GM23338 (cell line): Measurements from ENCODE around the gene SLC39A11. TPM values are rescaled to one million over a fixed set of nuclear protein-coding genes. Genes with fewer than 3 reads are reported as not detected.

Source experiments
- ATAC-seq: fragments of 200-7000 bp; cut with Tn5 transposase; 3 replicates; pipeline ENCODE4 v1.9.1; 2020
- DNase-seq: peaks from one replicate; pipeline ENCODE4 v3.0.0-alpha.2; 2015; ENCODE audit warnings: low spot score
- H2AFZ ChIP-seq: fragments of 200-600 bp; sonication (generic); 2 replicates; pipeline ENCODE4 v1.8.0; 2016; ENCODE audit warnings: antibody characterized with exemption, mild to moderate bottlenecking, moderate library complexity
- H3F3A ChIP-seq: fragments of 200-600 bp; sonication (generic); replicated peaks from 2 replicates; pipeline ENCODE4 v1.8.0; 2017; ENCODE audit warnings: antibody characterized with exemption, mixed run types, low read depth
- H3K27ac ChIP-seq: fragments of 200-600 bp; sonication (generic); 2 replicates; pipeline ENCODE4 v1.6.1; 2016; ENCODE audit warnings: low read depth
- H3K27me3 ChIP-seq: fragments of 200-600 bp; sonication (generic); 2 replicates; pipeline ENCODE4 v1.8.0; 2016; ENCODE audit warnings: mild to moderate bottlenecking, mixed run types, moderate library complexity; ENCODE audit not compliant: insufficient read depth
- H3K36me3 ChIP-seq: fragments of 200-600 bp; sonication (generic); 2 replicates; pipeline ENCODE4 v1.8.0; 2016; ENCODE audit warnings: mild to moderate bottlenecking; ENCODE audit not compliant: insufficient read depth
- H3K4me1 ChIP-seq: fragments of 200-600 bp; sonication (generic); 2 replicates; pipeline ENCODE4 v1.8.0; 2016; ENCODE audit warnings: mild to moderate bottlenecking, moderate library complexity; ENCODE audit not compliant: insufficient read depth
- H3K4me2 ChIP-seq: fragments of 200-600 bp; sonication (generic); 2 replicates; pipeline ENCODE4 v1.7.1; 2017; ENCODE audit warnings: mixed run types
- H3K4me3 ChIP-seq: fragments of 200-600 bp; sonication (generic); 2 replicates; pipeline ENCODE4 v1.6.1; 2016; ENCODE audit warnings: mixed run types
- H3K79me2 ChIP-seq: fragments of 200-600 bp; sonication (generic); replicated peaks from 2 replicates; pipeline ENCODE4 v1.8.0; 2017; ENCODE audit warnings: mild to moderate bottlenecking; ENCODE audit not compliant: insufficient read depth
- H3K9me2 ChIP-seq: fragments of 200-600 bp; sonication (generic); 2 replicates; pipeline ENCODE4 v1.8.0; 2017; ENCODE audit not compliant: insufficient read depth
- H4K20me1 ChIP-seq: fragments of 200-600 bp; sonication (generic); replicated peaks from 2 replicates; pipeline ENCODE4 v1.8.0; 2017; ENCODE audit warnings: mild to moderate bottlenecking; ENCODE audit not compliant: insufficient read depth
- H3K27ac Mint-ChIP-seq: 2 replicates; pipeline ENCODE4 v1.8.0; 2020; ENCODE audit warnings: inconsistent platforms, mild to moderate bottlenecking, moderate library complexity, mixed read lengths
- H3K27me3 Mint-ChIP-seq: 3 replicates; pipeline ENCODE4 v1.8.0; 2022; ENCODE audit warnings: low read depth, mild to moderate bottlenecking, moderate library complexity, mixed read lengths, inconsistent platforms; ENCODE audit not compliant: insufficient read depth, poor library complexity
- H3K36me3 Mint-ChIP-seq: 3 replicates; pipeline ENCODE4 v1.8.0; 2021; ENCODE audit warnings: low read depth, mild to moderate bottlenecking, inconsistent platforms, moderate library complexity, mixed read lengths
- H3K4me1 Mint-ChIP-seq: 3 replicates; pipeline ENCODE4 v1.8.0; 2020; ENCODE audit warnings: mild to moderate bottlenecking, inconsistent platforms, mixed read lengths
- H3K4me3 Mint-ChIP-seq: 3 replicates; pipeline ENCODE4 v1.8.0; 2021; ENCODE audit warnings: moderate library complexity, mild to moderate bottlenecking, inconsistent platforms, mixed read lengths
- H3K9me3 Mint-ChIP-seq: 3 replicates; pipeline ENCODE4 v1.8.0; 2020; ENCODE audit warnings: moderate library complexity, mild to moderate bottlenecking, inconsistent platforms, mixed read lengths
- CREB1 ChIP-seq: fragments of 250-450 bp; sonication (Bioruptor Pico); IDR thresholded peaks from 2 replicates; pipeline ENCODE4 v1.5.0; 2020; ENCODE audit warnings: low read depth, mild to moderate bottlenecking, moderate library complexity
- EZH2 ChIP-seq: fragments of 200-600 bp; sonication (generic); IDR thresholded peaks from one replicate; pipeline ENCODE4 v1.8.0; 2017; ENCODE audit warnings: antibody characterized with exemption, mild to moderate bottlenecking, low read depth; ENCODE audit not compliant: unreplicated experiment
- EZH2phosphoT487 ChIP-seq: fragments of 200-600 bp; sonication (generic); IDR thresholded peaks from one replicate; pipeline ENCODE4 v1.8.1; 2018; ENCODE audit warnings: antibody characterized with exemption; ENCODE audit not compliant: unreplicated experiment
- JUNB ChIP-seq: IDR thresholded peaks from one replicate; pipeline ENCODE4 v1.6.1; 2016; ENCODE audit warnings: antibody characterized with exemption; ENCODE audit not compliant: unreplicated experiment
- NANOG ChIP-seq: IDR thresholded peaks from 2 replicates; pipeline ENCODE4 v1.6.1; 2016; ENCODE audit warnings: antibody characterized with exemption, borderline replicate concordance
- POLR2AphosphoS5 ChIP-seq: IDR thresholded peaks from 2 replicates; pipeline ENCODE4 v1.6.1; 2016; ENCODE audit warnings: antibody characterized with exemption, low read depth
- STAT1 ChIP-seq: IDR thresholded peaks from one replicate; pipeline ENCODE4 v1.6.1; 2016; ENCODE audit warnings: antibody characterized with exemption; ENCODE audit not compliant: unreplicated experiment
- ZNF114 ChIP-seq: fragments of 250-450 bp; sonication (Bioruptor Pico); IDR thresholded peaks from 2 replicates; pipeline ENCODE4 v1.5.0; 2020; ENCODE audit warnings: mild to moderate bottlenecking, moderate library complexity
- ZNF331 ChIP-seq: fragments of 250-450 bp; sonication (Bioruptor Pico); IDR thresholded peaks from 2 replicates; pipeline ENCODE4 v1.5.0; 2020; ENCODE audit warnings: low read depth, mild to moderate bottlenecking, moderate library complexity
- ZNF462 ChIP-seq: fragments of 250-450 bp; sonication (Bioruptor Pico); IDR thresholded peaks from 2 replicates; pipeline ENCODE4 v1.5.0; 2020; ENCODE audit warnings: mild to moderate bottlenecking, moderate library complexity
- polyA plus RNA-seq: library from polyadenylated mRNA; unstranded; fragments of >200 nt; fragmentation: Nextera tagmentation; extraction: Ambion mirVana; gene quantifications from 2 replicates; pipeline ENCODE4 v1.2.1, GENCODE V29; 2016
- total RNA-seq: library from RNA; depleted of rRNA; stranded (reverse); fragments of >200 nt; shearing (Covaris generic); gene quantifications from 2 replicates; pipeline ENCODE4 v1.2.3, GENCODE V29; 2014
- TF ChIP-seq, protein P1 (sequence below): IDR thresholded peaks from 2 replicates; pipeline ENCODE4 v1.6.1; 2016; ENCODE audit warnings: antibody characterized with exemption
- TF ChIP-seq, protein P2 (sequence below): IDR thresholded peaks from one replicate; pipeline ENCODE4 v1.6.1; 2018; ENCODE audit warnings: antibody characterized with exemption; ENCODE audit not compliant: unreplicated experiment
- TF ChIP-seq, protein P3 (sequence below), 2 experiments: fragments of 200-600 bp in 1 of 2; sonication (generic) in 1 of 2; conservative IDR thresholded peaks; 2 replicates each; pipeline versions ENCODE4 v1.5.1 to v1.6.1; 2016 to 2017; ENCODE audit warnings: antibody characterized with exemption in 2 of 2, low read depth in 2 of 2, mild to moderate bottlenecking in 2 of 2, moderate library complexity in 1 of 2

SLC39A11 gene
- total and polyA plus RNA-seq, 2 experiments from 2014 or later, result 10.8 to 18.1 TPM

- Histone ChIP-seq H3K4me1 (no peaks in the 10 kb centered on the region), H3K4me3 (no peak overlapping the region), H3K27me3 (no peaks in the 10 kb centered on the region), H4K20me1 (no peaks in the 10 kb centered on the region; the same call in 1 of the 2 replicates), H3K79me2 (no peaks in the 10 kb centered on the region), H3K4me2 (no peak overlapping the region), H3F3A (no peaks in the 10 kb centered on the region), H3K27ac (no peak overlapping the region), H3K9me2 (no peaks in the 10 kb centered on the region), H3K36me3 (no peaks in the 10 kb centered on the region), H2AFZ (no peak overlapping the region)
- TF ChIP-seq EZH2phosphoT487 (no peak), STAT1 (no peak), ZNF114 (CRISPR knock-in tag) (no peak), JUNB (no peak), CREB1 (CRISPR knock-in tag) (no peak), POLR2AphosphoS5 (no peak), ZNF331 (CRISPR knock-in tag) (no peak), EZH2 (no peak), NANOG (no peak), ZNF462 (CRISPR knock-in tag) (no peak)
- TF ChIP-seq, protein P1, sequence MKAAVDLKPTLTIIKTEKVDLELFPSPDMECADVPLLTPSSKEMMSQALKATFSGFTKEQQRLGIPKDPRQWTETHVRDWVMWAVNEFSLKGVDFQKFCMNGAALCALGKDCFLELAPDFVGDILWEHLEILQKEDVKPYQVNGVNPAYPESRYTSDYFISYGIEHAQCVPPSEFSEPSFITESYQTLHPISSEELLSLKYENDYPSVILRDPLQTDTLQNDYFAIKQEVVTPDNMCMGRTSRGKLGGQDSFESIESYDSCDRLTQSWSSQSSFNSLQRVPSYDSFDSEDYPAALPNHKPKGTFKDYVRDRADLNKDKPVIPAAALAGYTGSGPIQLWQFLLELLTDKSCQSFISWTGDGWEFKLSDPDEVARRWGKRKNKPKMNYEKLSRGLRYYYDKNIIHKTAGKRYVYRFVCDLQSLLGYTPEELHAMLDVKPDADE, result no peak
- TF ChIP-seq, protein P2, sequence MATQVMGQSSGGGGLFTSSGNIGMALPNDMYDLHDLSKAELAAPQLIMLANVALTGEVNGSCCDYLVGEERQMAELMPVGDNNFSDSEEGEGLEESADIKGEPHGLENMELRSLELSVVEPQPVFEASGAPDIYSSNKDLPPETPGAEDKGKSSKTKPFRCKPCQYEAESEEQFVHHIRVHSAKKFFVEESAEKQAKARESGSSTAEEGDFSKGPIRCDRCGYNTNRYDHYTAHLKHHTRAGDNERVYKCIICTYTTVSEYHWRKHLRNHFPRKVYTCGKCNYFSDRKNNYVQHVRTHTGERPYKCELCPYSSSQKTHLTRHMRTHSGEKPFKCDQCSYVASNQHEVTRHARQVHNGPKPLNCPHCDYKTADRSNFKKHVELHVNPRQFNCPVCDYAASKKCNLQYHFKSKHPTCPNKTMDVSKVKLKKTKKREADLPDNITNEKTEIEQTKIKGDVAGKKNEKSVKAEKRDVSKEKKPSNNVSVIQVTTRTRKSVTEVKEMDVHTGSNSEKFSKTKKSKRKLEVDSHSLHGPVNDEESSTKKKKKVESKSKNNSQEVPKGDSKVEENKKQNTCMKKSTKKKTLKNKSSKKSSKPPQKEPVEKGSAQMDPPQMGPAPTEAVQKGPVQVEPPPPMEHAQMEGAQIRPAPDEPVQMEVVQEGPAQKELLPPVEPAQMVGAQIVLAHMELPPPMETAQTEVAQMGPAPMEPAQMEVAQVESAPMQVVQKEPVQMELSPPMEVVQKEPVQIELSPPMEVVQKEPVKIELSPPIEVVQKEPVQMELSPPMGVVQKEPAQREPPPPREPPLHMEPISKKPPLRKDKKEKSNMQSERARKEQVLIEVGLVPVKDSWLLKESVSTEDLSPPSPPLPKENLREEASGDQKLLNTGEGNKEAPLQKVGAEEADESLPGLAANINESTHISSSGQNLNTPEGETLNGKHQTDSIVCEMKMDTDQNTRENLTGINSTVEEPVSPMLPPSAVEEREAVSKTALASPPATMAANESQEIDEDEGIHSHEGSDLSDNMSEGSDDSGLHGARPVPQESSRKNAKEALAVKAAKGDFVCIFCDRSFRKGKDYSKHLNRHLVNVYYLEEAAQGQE, result no peak
- TF ChIP-seq, protein P3, sequence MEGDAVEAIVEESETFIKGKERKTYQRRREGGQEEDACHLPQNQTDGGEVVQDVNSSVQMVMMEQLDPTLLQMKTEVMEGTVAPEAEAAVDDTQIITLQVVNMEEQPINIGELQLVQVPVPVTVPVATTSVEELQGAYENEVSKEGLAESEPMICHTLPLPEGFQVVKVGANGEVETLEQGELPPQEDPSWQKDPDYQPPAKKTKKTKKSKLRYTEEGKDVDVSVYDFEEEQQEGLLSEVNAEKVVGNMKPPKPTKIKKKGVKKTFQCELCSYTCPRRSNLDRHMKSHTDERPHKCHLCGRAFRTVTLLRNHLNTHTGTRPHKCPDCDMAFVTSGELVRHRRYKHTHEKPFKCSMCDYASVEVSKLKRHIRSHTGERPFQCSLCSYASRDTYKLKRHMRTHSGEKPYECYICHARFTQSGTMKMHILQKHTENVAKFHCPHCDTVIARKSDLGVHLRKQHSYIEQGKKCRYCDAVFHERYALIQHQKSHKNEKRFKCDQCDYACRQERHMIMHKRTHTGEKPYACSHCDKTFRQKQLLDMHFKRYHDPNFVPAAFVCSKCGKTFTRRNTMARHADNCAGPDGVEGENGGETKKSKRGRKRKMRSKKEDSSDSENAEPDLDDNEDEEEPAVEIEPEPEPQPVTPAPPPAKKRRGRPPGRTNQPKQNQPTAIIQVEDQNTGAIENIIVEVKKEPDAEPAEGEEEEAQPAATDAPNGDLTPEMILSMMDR (conservative IDR thresholded peaks at IDR 0.05; ENCODE audit: low read depth in 2 of 2), result no peak
- H3K27ac Mint-ChIP-seq, result no peak overlapping the region
- peaks cover 1% of the 10 kb centered on the region for H3K27me3 Mint-ChIP-seq
- H3K4me1 Mint-ChIP-seq, result peaks cover 5% of the 10 kb centered on the region; the same call in 2 of the 3 replicates
- no peaks in the 10 kb centered on the region; the same call in 2 of the 3 replicates for H3K36me3 Mint-ChIP-seq
- ATAC-seq, result no peak
- no peak for DNase-seq
- H3K9me3 Mint-ChIP-seq, result no peaks in the 10 kb centered on the region
- H3K4me3 Mint-ChIP-seq, result no peak overlapping the region
Measured at GRCh38 chr17:73027130-73027741, 65.3 kb downstream of the SLC39A11 start.
